Measurements from ENCODE around the gene CATSPER3.

CATSPER3 gene

GRCh38 chr5:135012033-135012588 lies 44.4 kb downstream of the CATSPER3 start:
- no peak for DNase-seq

- no peak for DNase-seq
Observed at GRCh38 chr5:135012951-135013391, 45.3 kb downstream of the CATSPER3 start.

GRCh38 chr5:135013445-135013844 lies 45.7 kb downstream of the CATSPER3 start:
- no peak for DNase-seq

GRCh38 chr5:135013947-135014570 lies 46.4 kb downstream of the CATSPER3 start:
- DNase-seq = no peak

GRCh38 chr5:135015942-135016341 lies 48.2 kb downstream of the CATSPER3 start:
- peak; percentile 2 for DNase-seq

GRCh38 chr5:135016861-135017290 lies 49.2 kb downstream of the CATSPER3 start:
- peak; percentile 16 for DNase-seq

GRCh38 chr5:135018457-135018856 lies 50.8 kb downstream of the CATSPER3 start:
- no peak for DNase-seq

- no peak for DNase-seq
Observed at GRCh38 chr5:135019314-135019713, 51.6 kb downstream of the CATSPER3 start.

- no peak for DNase-seq
Observed at GRCh38 chr5:135020111-135020895, 52.6 kb downstream of the CATSPER3 start.

GRCh38 chr5:135024956-135025729 lies 57.4 kb downstream of the CATSPER3 start:
- no peak for DNase-seq

- DNase-seq = no peak
Observed at GRCh38 chr5:135025730-135026644, 58.3 kb downstream of the CATSPER3 start.

- DNase-seq = no peak
Observed at GRCh38 chr5:135026645-135027265, 59.0 kb downstream of the CATSPER3 start.

GRCh38 chr5:135027266-135027696 lies 59.6 kb downstream of the CATSPER3 start:
- no peak for DNase-seq

GRCh38 chr5:135027697-135028615 lies 60.2 kb downstream of the CATSPER3 start:
- DNase-seq = no peak

- DNase-seq = no peak
Observed at GRCh38 chr5:135028791-135029476, 61.2 kb downstream of the CATSPER3 start.

- DNase-seq = no peak
Observed at GRCh38 chr5:135029477-135030122, 61.9 kb downstream of the CATSPER3 start.

- no peak for DNase-seq
Observed at GRCh38 chr5:135030123-135030955, 62.6 kb downstream of the CATSPER3 start.
